B cell (primary cell): ENCODE measurements around the gene SHD. TPM values are rescaled to one million over a fixed set of nuclear protein-coding genes. Genes with fewer than 3 reads are reported as not detected.

Experiments used
- ATAC-seq: fragments of 200-7000 bp; cut with Tn5 transposase; one replicate; pipeline ENCODE4 v1.10.0; 2021; ENCODE audit warnings: low read depth, mild to moderate bottlenecking, moderate number of reproducible peaks, moderate library complexity
- CTCF ChIA-PET: fragments of 350-600 bp; sonication (Branson Sonifier 250); formaldehyde crosslinking; loops from one replicate; lab custom pipeline; 2021; ENCODE audit warnings: antibody characterized with exemption, inconsistent platforms; lab: Charles Lee
- POLR2A ChIA-PET: fragments of 350-600 bp; sonication (Branson Sonifier 250); formaldehyde crosslinking; loops from one replicate; lab custom pipeline; 2021; ENCODE audit warnings: antibody characterized with exemption; lab: Charles Lee
- DNase-seq: peaks from one replicate; pipeline ENCODE4 v3.0.0; 2013
- H2AFZ ChIP-seq: 2 replicates; pipeline ENCODE4 v1.6.1; 2012; ENCODE audit warnings: mild to moderate bottlenecking, low read depth, low read length; ENCODE audit not compliant: insufficient read depth, poor library complexity, severe bottlenecking
- H3K27ac ChIP-seq, 2 donors: 1 replicate in 1 of 2; 2 replicates in 1 of 2; pipeline ENCODE4 v1.5.1; 2012 to 2013; ENCODE audit warnings: low read length in 2 of 2, mild to moderate bottlenecking in 2 of 2, moderate library complexity in 1 of 2
- H3K27me3 ChIP-seq, 4 experiments: fragments of 200-600 bp in 1 of 4; sonication (generic) in 1 of 4; replicated peaks in 1 of 4; 1 replicate in 2 of 4; 2 replicates in 2 of 4; pipeline versions ENCODE4 v1.6.1 to v1.7.0; 2013 to 2016; ENCODE audit warnings: low read length in 3 of 4, mild to moderate bottlenecking in 2 of 4, mixed read lengths in 1 of 4, moderate library complexity in 1 of 4; ENCODE audit not compliant: insufficient read depth in 4 of 4, control insufficient read depth in 3 of 4; ENCODE audit errors: control extremely low read depth in 1 of 4
- H3K36me3 ChIP-seq, 2 experiments: replicated peaks in 1 of 2; 1 replicate in 1 of 2; 2 replicates in 1 of 2; pipeline versions ENCODE4 v1.6.1 to v1.7.1; 2013; ENCODE audit warnings: low read length in 1 of 2; ENCODE audit not compliant: insufficient read depth in 2 of 2, control insufficient read depth in 1 of 2; ENCODE audit errors: control extremely low read depth in 1 of 2, extremely low read depth in 1 of 2
- H3K4me1 ChIP-seq, 2 donors: fragments of 200-600 bp in 1 of 2; sonication (generic) in 1 of 2; 1 replicate in 1 of 2; 2 replicates in 1 of 2; pipeline versions ENCODE4 v1.5.1 to v1.6.1; 2013 to 2017; ENCODE audit warnings: low read length in 2 of 2; ENCODE audit not compliant: control insufficient read depth in 2 of 2, insufficient read depth in 2 of 2
- H3K4me2 ChIP-seq: replicated peaks from 2 replicates; pipeline ENCODE3; 2012; ENCODE audit warnings: mild to moderate bottlenecking, low read depth, low read length; ENCODE audit not compliant: poor library complexity, severe bottlenecking
- H3K4me3 ChIP-seq, 5 experiments: fragments of 200-600 bp in 1 of 5; sonication (generic) in 1 of 5; 1 replicate in 3 of 5; 2 replicates in 2 of 5; pipeline versions ENCODE4 v1.5.1 to v1.7.0; 2011 to 2016; ENCODE audit warnings: low read length in 4 of 5, mild to moderate bottlenecking in 4 of 5, low read depth in 2 of 5, control low read depth in 1 of 5, moderate library complexity in 1 of 5; ENCODE audit not compliant: insufficient read depth in 1 of 5; ENCODE audit errors: control extremely low read depth in 1 of 5, extremely low read depth in 1 of 5
- H3K79me2 ChIP-seq: fragments of 200-600 bp; sonication (generic); one replicate; pipeline ENCODE4 v1.6.0; 2016; ENCODE audit warnings: low read length; ENCODE audit not compliant: control insufficient read depth, insufficient read depth
- H3K9ac ChIP-seq: fragments of 200-600 bp; sonication (generic); 2 replicates; pipeline ENCODE4 v1.6.1; 2017; ENCODE audit warnings: mild to moderate bottlenecking, low read length, moderate library complexity
- H3K9me3 ChIP-seq, 3 donors: one replicate each; pipeline versions ENCODE4 v1.6.1 to v1.7.1; 2013; ENCODE audit warnings: low read length in 2 of 3; ENCODE audit not compliant: control insufficient read depth in 2 of 3, insufficient read depth in 1 of 3; ENCODE audit errors: control extremely low read depth in 1 of 3
- H4K20me1 ChIP-seq: 2 replicates; pipeline ENCODE4 v1.6.0; 2012; ENCODE audit warnings: mild to moderate bottlenecking, low read length; ENCODE audit not compliant: insufficient read depth, control insufficient read depth, poor library complexity, severe bottlenecking
- H3K27ac Mint-ChIP-seq: one replicate; pipeline ENCODE4 v1.8.0; 2021; ENCODE audit warnings: mixed read lengths
- H3K27me3 Mint-ChIP-seq: one replicate; pipeline ENCODE4 v1.8.0; 2021; ENCODE audit warnings: mixed read lengths
- H3K4me1 Mint-ChIP-seq: one replicate; pipeline ENCODE4 v1.8.0; 2021; ENCODE audit warnings: mixed read lengths
- H3K4me3 Mint-ChIP-seq: one replicate; pipeline ENCODE4 v1.8.0; 2021; ENCODE audit warnings: mixed read lengths
- H3K9me3 Mint-ChIP-seq: one replicate; pipeline ENCODE4 v1.8.0; 2022; ENCODE audit warnings: mixed read lengths; ENCODE audit not compliant: insufficient read depth
- CTCF ChIP-seq: fragments of 200-600 bp; IDR thresholded peaks from one replicate; pipeline ENCODE4 v1.8.0; 2022; ENCODE audit warnings: antibody characterized with exemption, mild to moderate bottlenecking
- EZH2 ChIP-seq: IDR thresholded peaks from 2 replicates; pipeline ENCODE4 v1.6.1; 2012; ENCODE audit warnings: borderline replicate concordance, low read depth, mild to moderate bottlenecking, moderate library complexity, low read length; ENCODE audit not compliant: insufficient read depth, poor library complexity, severe bottlenecking
- WGBS: methylation state at CpG from one replicate; pipeline ENCODE4 v1.1.5; 2013; ENCODE audit warnings: missing lambda C conversion rate; ENCODE audit not compliant: insufficient coverage; 5-methylcytosine and 5-hydroxymethylcytosine counted together
- intact Hi-C: fragments of 100-400 bp; cut with micrococcal nuclease; formaldehyde crosslinking; loops from one replicate; pipeline ENCODE4 v1.10.0; 2022
- polyA plus RNA-seq: library from polyadenylated mRNA; depleted of rRNA; stranded (reverse); fragments of >200 nt; gene quantifications from 2 replicates; pipeline ENCODE4 v1.2.3, GENCODE V29; 2012
- total RNA-seq, 2 donors: library from RNA; stranded (reverse); fragments of 120-200 nt in 1 of 2; gene quantifications; 1 replicate in 1 of 2; 2 replicates in 1 of 2; pipeline versions ENCODE4 v1.2.3 to v1.2.4, GENCODE V29; 2013 to 2022

SHD gene
- total and polyA plus RNA-seq, 2 donors (not counting 1 experiment from before 2014, with no cell fraction given): 0.17 TPM; not detected in 1

- Histone ChIP-seq H3K4me2 (no peak overlapping the region), H3K9ac (no peak overlapping the region), H3K4me3 (no peak overlapping the region), H2AFZ (no peak overlapping the region), H3K79me2 (no peaks in the 10 kb centered on the region), H4K20me1 (no peaks in the 10 kb centered on the region), H3K27ac (no peak overlapping the region), H3K9me3 (peaks cover 0 to 13% (median 0%) of the 10 kb centered on the region in 3 donors), H3K36me3 (no peaks in the 10 kb centered on the region), H3K27me3 (no peaks in the 10 kb centered on the region), H3K4me1 (no peaks in the 10 kb centered on the region)
- H3K27ac Mint-ChIP-seq: no peak overlapping the region
- 92% methylated on average over 5 of the region's 12 CpGs for WGBS
- intact Hi-C loops: no loop called here
- no peaks in the 10 kb centered on the region for H3K27me3 Mint-ChIP-seq
- H3K9me3 Mint-ChIP-seq: no peaks in the 10 kb centered on the region
- no peaks in the 10 kb centered on the region for H3K4me1 Mint-ChIP-seq
- ATAC-seq: no peak
- TF ChIP-seq CTCF (no peak), EZH2 (no peak)
- DNase-seq: no peak
- no peak overlapping the region for H3K4me3 Mint-ChIP-seq
- ChIA-PET CTCF (no interaction called here), POLR2A (interaction anchor here (0.7 kb wide), 1 partner anchor 39 kb away, joined by 6 read pairs; no protein-coding TSS in a partner anchor)
Measured at GRCh38 chr19:4313847-4314490, 34.9 kb downstream of the SHD start.

GRCh38 chr19:4316956-4317355 lies 37.9 kb downstream of the SHD start:
- H4K20me1 ChIP-seq: no peaks in the 10 kb centered on the region
- no peaks in the 10 kb centered on the region for H3K79me2 ChIP-seq
- Mint-ChIP-seq H3K4me3 (no peak overlapping the region), H3K27ac (no peak overlapping the region), H3K27me3 (no peaks in the 10 kb centered on the region), H3K4me1 (no peaks in the 10 kb centered on the region), H3K9me3 (peaks cover 4% of the 10 kb centered on the region)
- H3K36me3 ChIP-seq: no peaks in the 10 kb centered on the region
- intact Hi-C loops: no loop called here
- ATAC-seq (no peak), DNase-seq (no peak)
- no peak overlapping the region for H3K4me2 ChIP-seq
- H3K27ac ChIP-seq: no peak overlapping the region
- over 99% methylated on average over 9 of the region's 9 CpGs for WGBS
- ChIA-PET POLR2A (interaction anchor here (0.6 kb wide), 1 partner anchor 105 kb away, joined by 3 read pairs; no protein-coding TSS in a partner anchor), CTCF (no interaction called here)
- H2AFZ ChIP-seq: no peak overlapping the region
- H3K9ac ChIP-seq: no peak overlapping the region
- H3K9me3 ChIP-seq: peaks cover 0 to 24% (median 1%) of the 10 kb centered on the region in 3 donors
- no peak overlapping the region for H3K4me3 ChIP-seq
- H3K27me3 ChIP-seq: no peaks in the 10 kb centered on the region
- H3K4me1 ChIP-seq: no peaks in the 10 kb centered on the region
- no peak for TF ChIP-seq EZH2
- TF ChIP-seq CTCF: no peak
